Measurements from ENCODE around the gene ZAR1L.
A peak's percentile ranks its signal among the peaks of the same experiment; 100 is the strongest.

Gene ZAR1L

GRCh38 chr13:32262165-32262564 lies 53.0 kb downstream of the ZAR1L start:
- no peak for TF ChIP-seq CTCF (IDR thresholded peaks at IDR 0.05)

- no peak for TF ChIP-seq CTCF (IDR thresholded peaks at IDR 0.05)
Observed at GRCh38 chr13:32261567-32261966, 53.6 kb downstream of the ZAR1L start.

- peak; percentile 21; the same call in 1 of the 2 replicates for TF ChIP-seq CTCF (IDR thresholded peaks at IDR 0.05)
Observed at GRCh38 chr13:32259116-32259515, 56.0 kb downstream of the ZAR1L start.

GRCh38 chr13:32257649-32258048 lies 57.5 kb downstream of the ZAR1L start:
- no peak for TF ChIP-seq CTCF (IDR thresholded peaks at IDR 0.05)

- TF ChIP-seq CTCF (IDR thresholded peaks at IDR 0.05) = no peak
Observed at GRCh38 chr13:32256243-32256642, 58.9 kb downstream of the ZAR1L start.

GRCh38 chr13:32255724-32256109 lies 59.4 kb downstream of the ZAR1L start:
- TF ChIP-seq CTCF (IDR thresholded peaks at IDR 0.05) = no peak

GRCh38 chr13:32254916-32255723 lies 60.0 kb downstream of the ZAR1L start:
- no peak for TF ChIP-seq CTCF (IDR thresholded peaks at IDR 0.05)
